HG02798 (cell line): ENCODE measurements around the gene TMEM147.
"Not testable (repeated sequence)": the region's sequence is repeated elsewhere in the genome, so short reads cannot be mapped to it uniquely, and the experiment has no call there.

Experiments
- ATAC-seq: cut with Tn5 transposase; IDR thresholded peaks from one replicate; pipeline ENCODE4 v1.9.1; 2021; ENCODE audit warnings: mild to moderate bottlenecking; ENCODE audit not compliant: unreplicated experiment, poor library complexity

The TMEM147 gene

GRCh38 chr19:35560271-35560670 lies 14.8 kb downstream of the TMEM147 start:
- no peak for ATAC-seq

DNA sequence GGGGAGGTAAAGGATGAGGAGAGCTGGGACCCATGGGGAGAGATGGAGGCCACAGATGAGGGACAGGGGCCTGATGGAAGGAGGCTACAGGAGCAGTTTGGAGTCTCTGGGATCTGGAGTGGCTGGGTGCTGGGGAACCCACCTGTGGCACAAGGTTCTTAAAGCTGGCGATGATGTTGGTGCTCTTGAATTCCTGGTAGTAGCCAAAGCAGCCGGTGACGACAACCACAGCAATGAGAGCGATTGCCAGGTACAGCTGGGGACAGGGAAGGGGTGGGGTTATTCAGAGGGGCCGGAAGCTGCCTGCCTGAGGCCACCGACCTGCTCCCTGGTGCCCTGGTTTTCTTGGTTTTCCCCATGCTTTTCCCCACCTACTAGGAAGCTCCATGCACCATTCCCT lies 15.3 kb downstream of the TMEM147 start:
- no peak for ATAC-seq

- ATAC-seq = no peak
Observed at GRCh38 chr19:35561436-35561835, 16.0 kb downstream of the TMEM147 start.

- ATAC-seq = no peak
Observed at GRCh38 chr19:35562336-35562735, 16.9 kb downstream of the TMEM147 start.

- no peak for ATAC-seq
Observed at GRCh38 chr19:35562776-35563175, 17.4 kb downstream of the TMEM147 start.

- no peak for ATAC-seq
Observed at GRCh38 chr19:35563207-35563829, 17.9 kb downstream of the TMEM147 start, which contains the start of gene ATP4A. TSS of gene ATP4A (minus strand) at chr19:35563658. CDS start at chr19:35563629, 29 bp downstream.

- no peak for ATAC-seq
Observed at GRCh38 chr19:35565016-35565856, 19.8 kb downstream of the TMEM147 start.

GRCh38 chr19:35566738-35567137 lies 21.3 kb downstream of the TMEM147 start:
- no peak for ATAC-seq

DNA sequence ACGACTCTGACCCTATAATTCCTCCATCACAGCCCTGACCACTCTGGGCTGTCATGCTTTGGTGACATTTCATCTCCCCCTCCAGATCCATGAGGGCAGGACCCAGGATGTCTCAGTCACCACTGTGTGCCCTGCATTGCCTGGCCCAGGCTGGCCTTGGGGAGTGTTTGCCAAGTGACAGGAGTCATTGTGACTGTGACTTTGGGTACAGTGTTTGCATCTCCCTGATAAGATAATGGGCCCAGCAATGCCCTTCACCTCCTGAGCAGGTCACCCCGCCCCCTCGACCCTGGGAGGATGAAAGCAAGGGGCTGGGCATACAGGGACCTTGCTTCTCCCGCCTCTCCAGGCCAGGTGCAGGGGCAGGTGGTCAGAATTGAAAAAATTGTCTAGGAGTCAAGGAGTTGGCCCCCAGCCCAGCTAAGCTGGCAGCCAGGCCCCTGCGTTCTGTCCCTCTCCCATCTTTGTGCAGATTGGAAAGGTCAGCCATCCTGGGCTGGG lies 23.9 kb downstream of the TMEM147 start:
- ATAC-seq = no peak

GRCh38 chr19:35571406-35571965 lies 26.1 kb downstream of the TMEM147 start:
- no peak for ATAC-seq

DNA sequence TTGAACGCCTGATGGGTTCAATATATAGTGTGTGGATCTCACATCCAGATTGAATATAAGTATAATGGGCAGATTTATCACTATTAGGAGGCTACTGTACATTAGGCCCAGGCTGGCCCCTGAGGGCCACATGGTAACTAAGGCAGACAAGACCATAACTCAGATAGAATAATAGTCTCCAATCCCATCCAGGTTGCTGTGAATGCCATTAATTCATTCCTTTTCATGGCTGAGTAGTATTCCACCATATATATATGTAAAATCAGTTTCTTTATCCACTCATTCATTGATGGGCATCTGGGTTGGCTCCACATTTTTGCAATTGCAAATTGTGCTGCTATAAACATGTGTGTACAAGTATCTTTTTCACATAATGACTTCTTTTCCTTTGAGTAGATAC lies 32.5 kb downstream of the TMEM147 start:
- no peak for ATAC-seq

- ATAC-seq = no peak
Observed at GRCh38 chr19:35578707-35579106, 33.3 kb downstream of the TMEM147 start.

DNA sequence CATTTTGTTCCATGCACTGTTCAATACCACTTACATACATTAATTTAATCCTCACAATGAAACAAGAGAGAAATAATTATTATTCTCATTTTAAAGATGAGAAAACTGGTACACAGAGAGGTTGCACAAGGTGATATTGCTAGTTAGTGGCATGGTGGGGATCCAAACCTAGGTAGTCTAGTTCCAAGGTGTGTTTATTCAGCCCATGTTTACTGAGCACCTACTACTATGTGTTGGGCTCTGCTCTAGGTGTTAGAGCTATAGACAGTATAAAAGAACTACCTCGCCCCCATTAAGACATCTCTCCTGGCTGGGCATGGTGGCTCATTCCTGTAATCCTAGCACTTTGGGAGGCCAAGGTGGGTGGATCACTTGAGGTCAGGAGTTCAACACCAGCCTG lies 37.3 kb downstream of the TMEM147 start:
- no peak for ATAC-seq

DNA sequence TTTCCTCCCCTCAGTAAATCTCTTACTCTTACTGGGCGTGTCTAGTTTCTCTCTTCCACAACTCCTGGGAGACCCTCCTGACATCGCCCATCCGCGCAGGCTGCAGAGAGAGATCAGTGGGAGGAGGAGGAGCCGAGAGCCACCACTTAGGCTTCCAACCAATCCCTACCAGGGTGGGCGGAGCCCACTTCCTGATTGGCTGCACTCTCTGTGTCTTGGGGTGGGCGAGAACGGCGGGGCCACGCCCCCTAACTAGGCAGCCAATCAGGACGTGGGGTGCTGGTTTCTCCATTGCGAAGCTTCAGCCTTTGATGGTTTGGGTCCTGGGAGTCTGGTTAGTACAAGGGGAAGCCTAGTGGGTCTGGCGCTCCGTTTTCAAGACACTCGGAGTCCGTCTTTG lies 40.4 kb downstream of the TMEM147 start, which contains the start of gene PMIS2:
PMIS2 (plus strand) TSS at position 326 of the 400 bp plus-strand sequence. CDS start 87 bp downstream, outside the sequence.
- no peak for ATAC-seq

DNA sequence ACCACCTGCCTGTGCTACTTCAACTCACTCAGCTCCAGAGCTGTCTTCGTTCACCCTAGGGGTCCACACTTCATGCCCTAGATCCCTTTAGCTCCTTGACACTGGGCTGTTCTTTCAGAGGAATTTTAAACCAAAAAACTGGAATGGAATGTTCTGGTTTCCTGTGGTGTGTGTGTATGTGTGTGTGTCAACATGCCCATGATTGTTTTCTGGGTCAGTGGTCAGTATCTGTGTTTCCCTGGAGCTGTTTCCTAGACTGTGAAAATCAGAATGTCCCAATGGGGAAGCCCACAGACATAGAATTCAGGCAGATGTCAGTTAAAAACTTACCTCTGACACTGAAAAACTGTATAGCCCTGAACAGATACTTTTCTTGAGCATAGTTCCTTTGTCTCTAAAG lies 41.9 kb downstream of the TMEM147 start:
- ATAC-seq = no peak

- ATAC-seq = no peak
Observed at GRCh38 chr19:35590875-35591274, 45.4 kb downstream of the TMEM147 start.

DNA sequence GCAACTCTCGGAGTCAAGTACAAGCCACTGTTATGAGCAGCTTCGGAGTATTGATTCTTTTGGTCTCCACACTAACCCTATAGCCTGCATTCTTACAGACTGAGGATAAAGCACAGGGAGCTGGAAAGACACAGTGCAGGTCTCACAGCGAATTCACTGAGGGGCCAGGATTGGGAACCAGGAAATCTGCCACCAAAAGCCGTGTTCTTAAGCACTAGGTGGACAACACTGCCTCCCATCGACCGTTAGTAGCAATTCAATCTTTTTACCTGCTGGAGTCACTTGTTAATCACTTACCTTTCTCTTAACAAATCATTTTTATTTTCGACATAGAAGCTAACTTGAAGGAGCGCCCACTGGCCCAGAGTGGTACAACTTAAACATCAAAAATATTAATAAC lies 46.8 kb downstream of the TMEM147 start:
- ATAC-seq = no peak

GRCh38 chr19:35595026-35595425 lies 49.6 kb downstream of the TMEM147 start:
- not testable (repeated sequence) for ATAC-seq

DNA sequence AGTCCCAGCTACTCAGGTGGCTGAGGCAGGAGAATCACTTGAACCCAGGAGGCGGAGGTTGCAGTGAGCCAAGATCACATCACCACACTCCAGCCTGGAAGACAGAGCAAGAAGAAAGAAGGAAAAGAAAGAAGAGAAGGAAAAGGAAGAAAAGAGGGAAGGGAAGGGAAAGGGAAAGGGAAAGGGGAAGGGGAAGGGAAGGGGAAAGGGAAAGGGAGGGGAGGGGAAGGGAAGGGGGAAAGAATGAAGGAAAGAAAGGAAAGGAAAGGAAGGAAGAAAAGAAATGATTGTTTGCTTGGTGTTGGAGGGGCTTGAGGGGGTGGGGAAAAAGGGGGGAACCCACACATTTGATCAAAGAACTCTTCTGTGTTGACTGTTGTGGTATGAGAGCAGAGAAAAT lies 50.5 kb downstream of the TMEM147 start:
- ATAC-seq = no peak

DNA sequence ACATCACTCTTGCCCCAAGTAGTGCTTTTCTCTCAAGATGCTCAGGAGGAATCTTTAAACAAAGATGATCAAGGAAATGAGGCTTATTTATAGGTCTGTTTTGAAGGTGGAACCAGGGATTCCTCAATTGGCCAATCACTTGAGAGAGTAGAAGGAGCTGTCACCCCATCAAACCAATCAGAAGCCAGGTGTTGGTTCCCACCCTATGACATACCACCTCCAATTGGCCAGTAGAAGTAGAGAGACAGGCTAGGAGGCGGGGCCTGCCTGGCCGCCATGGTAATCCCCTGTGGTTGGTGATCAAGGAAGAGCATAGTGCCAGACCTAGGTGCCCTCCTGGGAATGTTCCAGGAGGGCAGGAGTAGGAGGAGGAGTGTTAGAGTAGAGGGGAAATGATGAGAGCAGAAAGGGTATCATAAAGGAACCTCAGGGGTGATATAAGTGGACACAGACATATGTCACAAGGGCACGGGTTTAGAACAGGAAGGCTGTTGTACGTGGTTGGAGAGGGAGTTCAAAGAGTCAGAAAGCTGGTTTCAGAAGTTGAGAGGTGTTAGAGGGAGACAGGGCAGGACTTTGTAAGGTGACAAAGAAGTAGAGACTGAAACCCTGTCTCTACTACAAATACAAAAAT lies 51.1 kb downstream of the TMEM147 start:
- ATAC-seq = peak; percentile 81
